Stimulated activated naive CD8-positive, alpha-beta T cell treated with anti-CD3 and anti-CD28 coated beads, Interleukin-15, Interleukin-2, amounts not matched to agents 100 ng/mL and 50 ng/mL, for 24 hours (primary cell): Measurements from ENCODE around the gene NDFIP2.
A peak's percentile ranks its signal among the peaks of the same experiment; 100 is the strongest.

Experiments
- H3K27ac Mint-ChIP-seq: one replicate; pipeline ENCODE4 v1.8.0; 2021; ENCODE audit warnings: mild to moderate bottlenecking, mixed read lengths
- H3K27me3 Mint-ChIP-seq: one replicate; pipeline ENCODE4 v1.8.0; 2021; ENCODE audit warnings: mixed read lengths
- H3K36me3 Mint-ChIP-seq: one replicate; pipeline ENCODE4 v1.8.0; 2021; ENCODE audit warnings: low read depth, mixed read lengths
- H3K4me1 Mint-ChIP-seq: one replicate; pipeline ENCODE4 v1.8.0; 2021; ENCODE audit warnings: low read depth, mixed read lengths
- H3K4me3 Mint-ChIP-seq: one replicate; pipeline ENCODE4 v1.8.0; 2021; ENCODE audit warnings: mild to moderate bottlenecking, mixed read lengths
- H3K9me3 Mint-ChIP-seq: one replicate; pipeline ENCODE4 v1.8.0; 2021; ENCODE audit warnings: mixed read lengths

The NDFIP2 gene

DNA sequence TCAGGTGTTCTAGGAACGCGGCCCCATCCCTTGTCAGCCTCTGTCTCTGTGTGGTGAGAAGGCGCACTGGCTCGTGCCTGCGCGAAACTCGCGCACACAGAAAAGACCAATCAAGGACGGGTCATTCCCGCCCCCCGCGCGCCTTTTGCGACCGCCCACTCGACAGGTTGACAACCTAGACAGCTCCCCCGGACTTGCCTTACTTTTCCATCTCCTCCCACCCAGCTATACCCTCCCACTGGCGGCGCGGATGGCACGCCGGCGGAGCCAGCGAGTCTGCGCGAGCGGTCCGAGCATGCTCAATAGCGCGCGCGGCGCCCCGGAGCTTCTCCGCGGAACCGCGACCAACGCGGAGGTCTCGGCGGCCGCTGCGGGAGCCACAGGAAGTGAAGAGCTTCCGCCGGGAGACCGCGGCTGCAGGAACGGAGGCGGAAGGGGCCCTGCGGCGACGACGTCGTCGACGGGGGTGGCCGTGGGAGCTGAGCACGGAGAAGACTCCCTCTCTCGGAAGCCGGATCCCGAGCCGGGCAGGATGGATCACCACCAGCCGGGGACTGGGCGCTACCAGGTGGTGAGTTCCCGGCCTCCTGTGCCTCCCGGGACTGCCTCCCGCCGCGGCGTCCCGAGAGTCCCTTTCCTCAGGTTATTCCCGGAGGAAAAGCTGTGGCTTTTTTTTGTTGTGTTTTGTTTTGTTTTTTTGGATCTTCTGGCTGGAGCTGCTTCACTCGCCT, at the start of gene NDFIP2:
Gene NDFIP2 (plus strand): TSS at position 202 of the 731 bp plus-strand sequence. CDS start 49 bp downstream, at position 251.
- Mint-ChIP-seq H3K36me3 (peaks cover 39% of the 10 kb centered on the region), H3K27me3 (peaks cover 18% of the 10 kb centered on the region), H3K27ac (peak within 1 kb of the TSS; percentile 99), H3K9me3 (no peaks in the 10 kb centered on the region), H3K4me1 (peaks cover 62% of the 10 kb centered on the region), H3K4me3 (peak within 1 kb of the TSS; percentile 96)

DNA sequence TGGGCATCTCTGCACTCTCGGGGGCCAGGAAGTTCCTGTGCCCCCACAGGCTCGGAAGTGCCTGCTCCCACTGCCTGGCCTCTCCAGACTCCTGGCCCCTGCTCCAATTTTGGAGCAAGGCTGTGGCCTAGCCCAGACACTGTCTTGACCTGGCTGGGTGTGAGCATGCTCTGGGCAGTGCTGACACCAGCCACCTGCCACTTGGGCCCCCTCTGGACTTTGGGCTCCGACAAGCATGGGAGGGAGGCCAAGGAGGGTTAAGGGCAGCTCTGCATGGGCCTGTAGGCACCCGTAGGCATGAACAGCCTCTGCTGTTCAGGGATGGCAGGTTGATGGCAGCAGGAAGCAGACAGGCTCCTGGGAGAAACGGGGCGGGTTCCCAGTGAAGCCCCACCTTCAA, 48.9 kb upstream of the NDFIP2 start:
- Mint-ChIP-seq H3K4me1 (peaks cover 36% of the 10 kb centered on the region), H3K9me3 (no peaks in the 10 kb centered on the region), H3K27ac (no peak overlapping the region), H3K4me3 (no peak overlapping the region), H3K27me3 (no peaks in the 10 kb centered on the region), H3K36me3 (no peaks in the 10 kb centered on the region)

- Mint-ChIP-seq H3K27me3 (no peaks in the 10 kb centered on the region), H3K9me3 (no peaks in the 10 kb centered on the region), H3K27ac (no peak overlapping the region), H3K4me1 (peaks cover 36% of the 10 kb centered on the region), H3K36me3 (no peaks in the 10 kb centered on the region), H3K4me3 (no peak overlapping the region)
Observed at GRCh38 chr13:79432992-79433391, 48.0 kb upstream of the NDFIP2 start.

DNA sequence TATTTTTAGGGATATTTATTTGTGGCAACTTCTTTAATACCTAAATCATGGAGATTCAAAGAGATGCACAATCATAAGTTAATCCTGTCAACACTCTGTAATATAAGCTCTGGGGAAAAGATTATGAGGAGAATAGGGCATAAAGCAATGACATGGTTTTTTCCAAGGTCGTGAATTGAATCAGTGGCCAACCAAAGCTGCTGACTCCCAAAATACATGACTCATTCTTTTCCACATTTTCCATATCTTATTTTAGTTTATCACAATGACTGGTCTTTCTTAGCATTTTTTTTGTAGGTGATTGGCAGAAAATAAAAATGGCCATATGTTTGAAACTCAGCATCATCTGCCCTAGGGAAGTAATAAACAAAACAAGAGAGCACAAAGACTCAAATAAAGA, 46.4 kb upstream of the NDFIP2 start:
- Mint-ChIP-seq H3K4me3 (no peak overlapping the region), H3K27me3 (no peaks in the 10 kb centered on the region), H3K9me3 (no peaks in the 10 kb centered on the region), H3K36me3 (no peaks in the 10 kb centered on the region), H3K27ac (no peak overlapping the region), H3K4me1 (peaks cover 25% of the 10 kb centered on the region)

DNA sequence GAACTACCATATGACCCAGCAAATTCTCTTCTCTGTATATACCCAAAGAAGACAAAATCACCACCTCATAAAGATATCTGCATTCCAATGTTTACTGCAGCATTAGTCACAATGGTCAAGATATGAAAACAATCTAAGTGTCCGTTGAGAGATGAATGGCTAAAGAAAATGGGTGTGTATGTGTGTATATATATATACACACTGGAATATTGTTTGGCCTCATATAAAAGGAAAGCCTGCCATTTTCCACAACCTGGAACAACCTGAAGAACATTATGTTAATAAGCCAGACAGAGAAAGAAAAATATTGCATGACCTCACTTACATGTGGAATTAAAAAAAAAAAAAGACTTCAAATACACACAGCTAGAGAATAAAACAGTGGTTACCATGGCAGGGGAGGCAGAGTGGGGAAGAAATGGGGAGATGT, 45.4 kb upstream of the NDFIP2 start:
- Mint-ChIP-seq H3K4me3 (no peak overlapping the region), H3K27ac (peak overlapping the region; percentile 52), H3K36me3 (no peaks in the 10 kb centered on the region), H3K4me1 (peaks cover 22% of the 10 kb centered on the region), H3K27me3 (no peaks in the 10 kb centered on the region), H3K9me3 (no peaks in the 10 kb centered on the region)

DNA sequence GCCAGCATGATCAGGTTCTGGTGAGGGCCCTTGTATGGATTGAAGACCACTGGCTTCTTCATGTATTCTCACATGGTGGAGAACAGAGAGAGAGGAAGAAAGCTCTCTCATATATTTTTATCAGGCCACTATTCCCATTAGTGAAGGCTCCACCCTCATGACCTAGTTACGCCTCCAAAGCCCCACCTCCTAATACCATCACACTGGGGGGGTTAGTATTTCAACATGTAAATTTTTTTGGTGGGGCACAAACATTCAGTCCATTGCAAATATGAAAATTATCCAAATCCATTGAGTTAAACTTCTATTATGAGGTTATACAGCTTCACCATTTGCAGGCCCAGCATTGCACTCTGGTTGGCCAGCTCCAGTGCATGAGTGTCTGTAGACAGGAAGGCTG, 41.7 kb upstream of the NDFIP2 start:
- Mint-ChIP-seq H3K4me1 (peaks cover 23% of the 10 kb centered on the region), H3K36me3 (no peaks in the 10 kb centered on the region), H3K27ac (no peak overlapping the region), H3K4me3 (no peak overlapping the region), H3K9me3 (no peaks in the 10 kb centered on the region), H3K27me3 (no peaks in the 10 kb centered on the region)

- H3K27me3 Mint-ChIP-seq, result no peaks in the 10 kb centered on the region
- H3K36me3 Mint-ChIP-seq, result no peaks in the 10 kb centered on the region
- no peak overlapping the region for H3K4me3 Mint-ChIP-seq
- H3K9me3 Mint-ChIP-seq, result no peaks in the 10 kb centered on the region
- no peak overlapping the region for H3K27ac Mint-ChIP-seq
- peaks cover 14% of the 10 kb centered on the region for H3K4me1 Mint-ChIP-seq
Observed at GRCh38 chr13:79440958-79441528, 39.9 kb upstream of the NDFIP2 start.

- Mint-ChIP-seq H3K4me1 (peaks cover 26% of the 10 kb centered on the region), H3K27me3 (no peaks in the 10 kb centered on the region), H3K9me3 (no peaks in the 10 kb centered on the region), H3K27ac (no peak overlapping the region), H3K36me3 (no peaks in the 10 kb centered on the region), H3K4me3 (no peak overlapping the region)
Observed at GRCh38 chr13:79442221-79442620, 38.7 kb upstream of the NDFIP2 start.

GRCh38 chr13:79442706-79443105, 38.2 kb upstream of the NDFIP2 start:
- H3K27me3 Mint-ChIP-seq, result no peaks in the 10 kb centered on the region
- no peak overlapping the region for H3K4me3 Mint-ChIP-seq
- H3K27ac Mint-ChIP-seq, result no peak overlapping the region
- no peaks in the 10 kb centered on the region for H3K36me3 Mint-ChIP-seq
- no peaks in the 10 kb centered on the region for H3K9me3 Mint-ChIP-seq
- peaks cover 31% of the 10 kb centered on the region for H3K4me1 Mint-ChIP-seq

DNA sequence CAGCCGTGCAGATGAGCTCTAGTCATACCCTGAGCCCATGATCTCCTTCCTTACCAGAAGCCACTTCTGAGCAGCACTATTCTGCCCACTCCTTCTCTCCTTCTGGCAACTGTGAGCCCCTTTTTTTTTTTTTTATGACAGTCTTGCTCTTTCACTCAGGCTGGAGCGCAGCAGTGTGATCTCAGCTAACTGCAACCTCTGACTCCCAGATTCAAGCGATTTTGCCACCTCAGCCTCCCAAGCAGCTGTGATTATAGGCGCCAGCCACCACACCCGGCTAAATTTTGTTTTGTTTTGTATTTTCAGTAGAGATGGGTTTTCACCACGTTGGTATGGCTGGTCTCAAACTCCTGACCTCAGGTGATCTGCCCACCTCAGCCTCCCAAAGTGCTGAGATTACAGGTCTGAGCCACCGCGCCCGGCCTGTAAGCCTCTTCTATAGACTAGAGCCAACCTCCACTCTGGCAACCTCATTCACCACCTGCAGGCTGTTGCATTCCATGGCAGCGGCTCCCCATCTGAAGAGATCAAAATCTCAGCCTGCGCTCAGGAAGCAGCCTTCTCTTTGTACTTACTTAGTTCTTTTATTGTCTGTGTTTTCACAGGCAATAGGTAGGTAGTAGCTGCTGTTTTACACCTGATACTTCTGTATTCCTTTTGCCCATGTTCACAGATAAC, 34.8 kb upstream of the NDFIP2 start:
- Mint-ChIP-seq H3K27me3 (no peaks in the 10 kb centered on the region), H3K4me1 (peaks cover 62% of the 10 kb centered on the region), H3K4me3 (no peak overlapping the region), H3K36me3 (no peaks in the 10 kb centered on the region), H3K27ac (peak overlapping the region; percentile 19), H3K9me3 (no peaks in the 10 kb centered on the region)

DNA sequence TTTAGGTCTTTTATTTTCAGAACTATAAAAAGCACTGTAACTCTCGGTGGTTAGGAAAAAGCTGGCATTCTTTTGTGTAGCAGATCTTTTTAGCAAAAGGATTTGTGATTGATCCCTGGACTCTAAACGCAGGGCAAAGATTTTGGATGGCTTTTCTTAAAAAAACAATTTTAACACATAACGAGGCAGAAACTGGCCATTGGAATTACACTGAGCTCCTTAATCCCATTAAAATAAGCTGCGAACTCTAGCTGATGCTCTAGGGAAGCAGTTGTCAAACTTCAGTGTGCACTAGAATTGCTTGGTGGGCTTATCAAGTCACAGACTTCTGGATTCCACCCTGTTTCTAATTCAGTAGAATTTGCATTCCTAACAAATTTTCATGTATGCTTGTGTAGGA, 33.8 kb upstream of the NDFIP2 start:
- Mint-ChIP-seq H3K4me1 (peaks cover 73% of the 10 kb centered on the region), H3K9me3 (no peaks in the 10 kb centered on the region), H3K4me3 (no peak overlapping the region), H3K27me3 (no peaks in the 10 kb centered on the region), H3K27ac (no peak overlapping the region), H3K36me3 (no peaks in the 10 kb centered on the region)

DNA sequence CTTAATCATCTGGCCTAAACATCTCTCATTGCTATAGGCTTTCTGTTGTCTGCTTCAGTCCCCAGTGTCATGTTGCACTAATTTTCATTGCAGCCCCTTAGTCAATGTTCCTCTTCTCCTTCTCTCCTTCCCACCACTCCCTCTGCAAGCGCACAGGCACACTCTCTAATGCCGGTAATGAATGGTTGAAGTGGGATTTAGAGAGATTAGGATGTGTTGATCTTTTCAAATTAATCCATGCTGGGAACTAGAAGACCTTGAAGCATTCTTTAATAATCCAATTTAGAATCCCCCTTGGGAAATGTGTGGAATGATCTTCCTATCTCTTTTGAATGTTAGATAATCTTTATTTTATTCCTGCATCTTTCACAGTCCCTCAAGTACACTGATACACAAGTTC, 33.2 kb upstream of the NDFIP2 start:
- no peaks in the 10 kb centered on the region for H3K36me3 Mint-ChIP-seq
- no peak overlapping the region for H3K27ac Mint-ChIP-seq
- H3K4me1 Mint-ChIP-seq, result peaks cover 78% of the 10 kb centered on the region
- no peaks in the 10 kb centered on the region for H3K27me3 Mint-ChIP-seq
- H3K4me3 Mint-ChIP-seq, result no peak overlapping the region
- no peaks in the 10 kb centered on the region for H3K9me3 Mint-ChIP-seq

DNA sequence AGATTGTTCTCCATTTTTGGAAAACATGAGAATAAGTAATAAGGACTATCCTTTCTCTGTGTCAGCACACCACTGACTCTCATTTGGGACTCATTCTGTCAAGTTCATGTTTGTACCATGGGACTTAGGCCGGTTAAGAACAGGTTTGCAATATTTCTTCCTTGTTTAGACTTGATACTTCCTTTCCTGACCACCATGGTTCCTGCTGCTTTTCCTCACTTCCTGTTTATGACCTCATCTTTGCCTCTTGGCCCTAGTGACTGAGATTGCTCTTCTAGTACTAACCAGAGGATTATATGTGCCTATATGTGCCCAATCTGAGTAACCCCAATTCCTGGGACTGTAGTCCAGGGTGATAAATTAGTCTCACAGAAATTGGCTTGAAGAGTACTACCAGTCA, 32.5 kb upstream of the NDFIP2 start:
- no peaks in the 10 kb centered on the region for H3K36me3 Mint-ChIP-seq

GRCh38 chr13:79450110-79450509, 30.8 kb upstream of the NDFIP2 start:
- H3K27ac Mint-ChIP-seq, result peak overlapping the region; percentile 37

More for the DNA sequence above, 32.5 kb upstream of the NDFIP2 start:
- no peak overlapping the region for H3K4me3 Mint-ChIP-seq
- no peaks in the 10 kb centered on the region for H3K9me3 Mint-ChIP-seq
- H3K27me3 Mint-ChIP-seq, result no peaks in the 10 kb centered on the region
- peaks cover 79% of the 10 kb centered on the region for H3K4me1 Mint-ChIP-seq
- peak overlapping the region; percentile 11 for H3K27ac Mint-ChIP-seq

GRCh38 chr13:79451500-79451962, 29.4 kb upstream of the NDFIP2 start:
- Mint-ChIP-seq H3K27me3 (no peaks in the 10 kb centered on the region), H3K4me3 (peak overlapping the region; percentile 77)

More at GRCh38 chr13:79450110-79450509, 30.8 kb upstream of the NDFIP2 start:
- no peaks in the 10 kb centered on the region for H3K27me3 Mint-ChIP-seq
- no peaks in the 10 kb centered on the region for H3K36me3 Mint-ChIP-seq
- H3K4me3 Mint-ChIP-seq, result peak overlapping the region; percentile 23
- H3K9me3 Mint-ChIP-seq, result no peaks in the 10 kb centered on the region
- peaks cover 90% of the 10 kb centered on the region for H3K4me1 Mint-ChIP-seq

More at GRCh38 chr13:79451500-79451962, 29.4 kb upstream of the NDFIP2 start:
- Mint-ChIP-seq H3K36me3 (no peaks in the 10 kb centered on the region), H3K4me1 (peaks cover 87% of the 10 kb centered on the region), H3K9me3 (no peaks in the 10 kb centered on the region), H3K27ac (peak overlapping the region; percentile 96)
